HepG2 (cell line): ENCODE data around the gene CAMKV. TPM values are rescaled to one million over a fixed set of nuclear protein-coding genes. Genes with fewer than 3 reads are reported as not detected.

Source experiments
- AGO2 ChIP-seq: fragments of 200-400 bp; formaldehyde crosslinking; optimal IDR thresholded peaks from 2 replicates; pipeline ENCODE3; 2017; ENCODE audit warnings: mild to moderate bottlenecking, low read depth, low read length, moderate library complexity
- CERS6 ChIP-seq: sonication (generic); formaldehyde crosslinking; IDR thresholded peaks from 2 replicates; pipeline ENCODE4 v1.5.0; 2020; ENCODE audit warnings: missing genetic modification reagents
- CREM ChIP-seq, 2 experiments: sonication (generic) in 1 of 2; formaldehyde crosslinking in 1 of 2; IDR thresholded peaks; 2 replicates each; pipeline versions ENCODE4 v1.4.0 to v1.6.1; 2016 to 2020; ENCODE audit warnings: antibody characterized with exemption in 1 of 2, mild to moderate bottlenecking in 1 of 2, missing genetic modification reagents in 1 of 2
- DPF2 ChIP-seq: sonication (generic); formaldehyde crosslinking; IDR thresholded peaks from 2 replicates; pipeline ENCODE4 v1.4.0; 2020; ENCODE audit warnings: mild to moderate bottlenecking, low read depth, missing genetic modification reagents, borderline replicate concordance
- KAT7 ChIP-seq: IDR thresholded peaks from 2 replicates; pipeline ENCODE4 v1.6.1; 2018; ENCODE audit warnings: borderline replicate concordance, missing compliant biosample characterization
- MAX ChIP-seq: IDR thresholded peaks from 2 replicates; pipeline ENCODE4 v1.6.1; 2012; ENCODE audit warnings: inconsistent platforms
- NFE2L2 ChIP-seq: fragments of 150-350 bp; IDR thresholded peaks from 2 replicates; pipeline ENCODE4 v1.6.1; 2014; ENCODE audit warnings: low read length
- NR2F6 ChIP-seq, 2 experiments: IDR thresholded peaks; 2 replicates each; pipeline ENCODE4 v1.6.1; 2016; ENCODE audit warnings: antibody characterized with exemption in 1 of 2, mild to moderate bottlenecking in 1 of 2
- PLSCR1 ChIP-seq: sonication (generic); formaldehyde crosslinking; IDR thresholded peaks from 2 replicates; pipeline ENCODE4 v1.5.0; 2020; ENCODE audit warnings: missing genetic modification reagents, mild to moderate bottlenecking, borderline replicate concordance
- PPARG ChIP-seq: conservative IDR thresholded peaks from 2 replicates; pipeline ENCODE4 v1.6.1; 2016; ENCODE audit warnings: missing biosample characterization, missing genetic modification reagents
- RERE ChIP-seq: IDR thresholded peaks from 2 replicates; pipeline ENCODE4 v1.6.1; 2016; ENCODE audit warnings: low read depth, missing genetic modification reagents, missing compliant biosample characterization
- REXO4 ChIP-seq: sonication (generic); formaldehyde crosslinking; IDR thresholded peaks from 2 replicates; pipeline ENCODE4 v1.8.0; 2022; ENCODE audit warnings: missing genetic modification reagents, mild to moderate bottlenecking, borderline replicate concordance
- YY1 ChIP-seq: IDR thresholded peaks from 2 replicates; pipeline ENCODE4 v1.6.1; 2011; ENCODE audit warnings: low read length, low read depth, moderate library complexity, mild to moderate bottlenecking; ENCODE audit not compliant: insufficient read depth, insufficient replicate concordance
- ZFY ChIP-seq: sonication (generic); formaldehyde crosslinking; IDR thresholded peaks from 2 replicates; pipeline ENCODE4 v1.4.0; 2020; ENCODE audit warnings: missing genetic modification reagents
- ZNF30 ChIP-seq: sonication (generic); formaldehyde crosslinking; IDR thresholded peaks from 2 replicates; pipeline ENCODE4 v1.5.0; 2020; ENCODE audit warnings: mild to moderate bottlenecking, missing genetic modification reagents
- ZNF317 ChIP-seq: sonication (generic); formaldehyde crosslinking; IDR thresholded peaks from 2 replicates; pipeline ENCODE4 v1.5.0; 2020; ENCODE audit warnings: mild to moderate bottlenecking, missing genetic modification reagents
- ZNF446 ChIP-seq: sonication (generic); formaldehyde crosslinking; IDR thresholded peaks from 2 replicates; pipeline ENCODE4 v1.5.0; 2020; ENCODE audit warnings: mild to moderate bottlenecking, missing genetic modification reagents
- ZNF556 ChIP-seq: sonication (generic); formaldehyde crosslinking; IDR thresholded peaks from 2 replicates; pipeline ENCODE4 v1.4.0; 2020; ENCODE audit warnings: mild to moderate bottlenecking, missing genetic modification reagents, borderline replicate concordance
- ZNF570 ChIP-seq: sonication (generic); formaldehyde crosslinking; IDR thresholded peaks from 2 replicates; pipeline ENCODE4 v1.4.0; 2020; ENCODE audit warnings: mild to moderate bottlenecking, missing genetic modification reagents, borderline replicate concordance
- ZNF746 ChIP-seq: sonication (generic); formaldehyde crosslinking; IDR thresholded peaks from 2 replicates; pipeline ENCODE4 v1.8.0; 2022; ENCODE audit warnings: mild to moderate bottlenecking, missing genetic modification reagents
- ZNF749 ChIP-seq: sonication (generic); formaldehyde crosslinking; IDR thresholded peaks from 2 replicates; pipeline ENCODE4 v1.8.0; 2022; ENCODE audit warnings: mild to moderate bottlenecking, missing genetic modification reagents, moderate library complexity, borderline replicate concordance
- ZNF800 ChIP-seq: sonication (generic); formaldehyde crosslinking; IDR thresholded peaks from 2 replicates; pipeline ENCODE4 v1.4.0; 2020; ENCODE audit warnings: missing genetic modification reagents
- polyA plus RNA-seq, 8 experiments: library from polyadenylated mRNA; depleted of rRNA in 3 of 8; stranded (reverse) in 7 of 8; unstranded in 1 of 8; fragments of >200 nt; fragmentation: Illumina TruSeq in 4 of 8; extraction: Trizol in 4 of 8; gene quantifications; 2 replicates each; pipeline versions ENCODE4 v1.2.1 to v1.2.3, GENCODE V29; 2011 to 2016; ENCODE audit warnings: low read depth in 4 of 8, missing spikeins in 1 of 8, mixed read lengths in 1 of 8; ENCODE audit not compliant: insufficient read depth in 1 of 8
- total RNA-seq, 5 experiments: library from RNA; depleted of rRNA; stranded (reverse); fragments of >200 nt; fragmentation: Illumina TruSeq; extraction: Trizol; gene quantifications; 2 replicates each; pipeline ENCODE4 v1.2.3, GENCODE V29; 2016; ENCODE audit warnings: low read depth in 1 of 5

CAMKV gene
- total and polyA plus RNA-seq, 2 of the 13 experiments (the other 11 are each of a cell fraction or from before 2014, with no cell fraction given): 0.13 to 0.15 TPM

- TF ChIP-seq NR2F6 (IDR thresholded peaks at IDR 0.05) (no peak), NR2F6 (CRISPR knock-in tag; IDR thresholded peaks at IDR 0.05) (peak; percentile 58; the same call in 1 of the 2 replicates), REXO4 (CRISPR knock-in tag) (no peak), ZNF556 (CRISPR knock-in tag) (no peak), CREM (IDR thresholded peaks at IDR 0.05) (no peak), CREM (CRISPR knock-in tag; IDR thresholded peaks at IDR 0.05) (no peak), YY1 (peak; percentile 21), KAT7 (CRISPR knock-in tag) (0 out of 2 replicates have a peak, but pooled peaks have one; percentile 34), ZNF317 (CRISPR knock-in tag) (no peak), ZNF446 (CRISPR knock-in tag) (no peak), NFE2L2 (no peak), RERE (CRISPR knock-in tag) (no peak), PPARG (0 out of 2 replicates have a peak, but pooled peaks have one; percentile 27), DPF2 (no peak), PLSCR1 (CRISPR knock-in tag) (no peak), ZNF746 (no peak), AGO2 (no peak), CERS6 (CRISPR knock-in tag) (no peak), ZNF800 (no peak; the same call in 1 of the 2 replicates), ZNF570 (CRISPR knock-in tag) (no peak), ZNF30 (CRISPR knock-in tag) (no peak), MAX (peak; percentile 56), ZFY (CRISPR knock-in tag) (peak; percentile 94), ZNF749 (no peak)
These were observed 3.9 kb upstream of the CAMKV start (continued) for GRCh38 chr3:49873623-49874022.
